HG03460 (cell line): ENCODE data around the gene CENPB.
"Not testable (repeated sequence)": the region's sequence is repeated elsewhere in the genome, so short reads cannot be mapped to it uniquely, and the experiment has no call there.

Experiments
- ATAC-seq: cut with Tn5 transposase; IDR thresholded peaks from one replicate; pipeline ENCODE4 v1.9.1; 2021; ENCODE audit not compliant: unreplicated experiment

The CENPB gene

DNA sequence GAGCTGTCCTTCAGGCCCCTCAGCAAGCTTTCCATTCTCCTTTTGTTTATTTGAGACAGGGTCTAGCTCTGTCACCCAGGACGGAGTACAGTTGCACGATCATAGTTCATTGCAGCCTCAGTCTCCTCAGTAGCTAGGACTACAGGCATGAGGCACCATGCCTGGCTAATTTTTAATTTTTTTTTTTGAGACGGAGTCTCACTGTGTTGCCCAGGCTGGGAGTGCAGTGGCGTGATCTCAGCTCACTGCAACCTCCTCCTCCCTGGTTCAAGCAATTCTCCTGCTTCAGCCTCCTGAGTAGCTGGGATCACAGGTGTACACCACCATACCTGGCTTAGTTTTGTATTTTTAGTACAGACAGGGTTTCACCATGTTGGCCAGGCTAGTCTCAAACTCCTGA lies 2.7 kb upstream of the CENPB start:
- ATAC-seq, result not testable (repeated sequence)

DNA sequence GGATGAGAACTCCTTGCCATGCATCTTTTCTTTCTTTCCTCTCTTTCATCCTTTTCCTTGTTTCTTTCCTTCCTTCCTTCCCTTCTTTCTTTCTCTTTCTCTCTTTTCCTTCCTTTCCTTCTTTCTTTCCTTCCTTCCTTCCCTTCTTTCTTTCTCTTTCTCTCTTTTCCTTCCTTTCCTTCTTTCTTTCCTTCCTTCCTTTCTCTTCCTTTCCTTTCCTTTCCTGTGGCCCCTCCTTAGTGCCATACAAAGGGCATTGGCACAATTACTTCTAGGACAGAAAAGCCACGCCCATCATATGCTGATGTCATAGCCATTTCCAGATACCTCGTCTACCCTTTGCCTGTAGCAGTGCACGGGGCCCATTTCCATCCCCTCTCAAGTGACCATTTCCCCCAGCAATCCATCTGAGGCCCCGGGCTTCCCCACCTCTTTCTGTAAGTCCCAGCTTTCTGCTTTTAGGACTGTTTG lies 2.2 kb upstream of the CENPB start:
- no peak for ATAC-seq

DNA sequence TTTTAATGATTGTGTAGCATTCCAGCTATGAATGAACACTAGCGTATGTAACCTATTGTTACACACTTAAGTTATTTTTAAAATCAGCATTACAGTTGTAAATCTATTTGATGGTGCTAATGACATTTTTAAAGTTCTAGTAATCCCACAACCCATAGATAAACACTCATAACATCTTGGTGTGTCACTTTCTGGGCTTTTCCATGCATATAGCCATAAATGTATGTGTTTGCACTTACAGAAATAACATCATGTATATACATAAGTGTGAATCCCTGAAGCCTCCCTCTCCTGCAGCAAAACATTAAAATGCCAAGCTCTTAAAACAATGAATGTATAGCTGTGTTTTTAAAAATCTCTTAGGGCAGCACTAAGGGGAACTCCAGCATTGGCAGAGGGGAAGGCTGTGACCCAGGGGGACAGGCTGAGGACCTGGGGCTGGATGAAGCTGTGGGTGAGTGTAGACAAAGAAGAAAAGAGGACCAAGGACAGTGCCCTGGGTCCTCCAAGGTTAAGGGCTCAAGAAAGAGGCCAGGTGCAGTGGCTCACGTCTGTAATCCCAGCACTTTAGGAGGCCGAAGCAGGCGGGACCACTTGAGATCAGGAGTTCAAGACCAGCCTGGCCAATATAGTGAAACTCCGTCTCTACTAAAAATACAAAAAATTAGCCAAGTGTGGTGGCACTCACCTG lies 929 bp upstream of the CENPB start:
- ATAC-seq, result no peak

DNA sequence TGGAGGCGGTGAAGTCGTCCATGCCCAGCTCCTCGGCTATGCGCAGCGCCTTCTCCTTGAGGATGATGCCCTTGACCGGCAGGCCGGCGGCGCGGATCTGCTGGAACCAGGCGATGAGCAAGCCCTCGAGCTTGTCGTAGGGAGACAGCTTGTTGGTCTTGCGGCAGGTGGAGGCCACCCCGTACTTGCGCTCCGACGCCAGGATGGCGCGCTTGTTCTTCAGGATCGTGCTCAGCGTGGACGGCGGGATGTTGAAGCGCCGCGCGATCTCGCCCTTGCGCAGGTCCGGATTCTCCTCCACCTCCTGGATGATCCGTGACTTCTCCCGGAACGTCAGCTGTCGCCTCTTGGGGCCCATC lies 435 bp downstream of the CENPB start:
- ATAC-seq, result no peak

DNA sequence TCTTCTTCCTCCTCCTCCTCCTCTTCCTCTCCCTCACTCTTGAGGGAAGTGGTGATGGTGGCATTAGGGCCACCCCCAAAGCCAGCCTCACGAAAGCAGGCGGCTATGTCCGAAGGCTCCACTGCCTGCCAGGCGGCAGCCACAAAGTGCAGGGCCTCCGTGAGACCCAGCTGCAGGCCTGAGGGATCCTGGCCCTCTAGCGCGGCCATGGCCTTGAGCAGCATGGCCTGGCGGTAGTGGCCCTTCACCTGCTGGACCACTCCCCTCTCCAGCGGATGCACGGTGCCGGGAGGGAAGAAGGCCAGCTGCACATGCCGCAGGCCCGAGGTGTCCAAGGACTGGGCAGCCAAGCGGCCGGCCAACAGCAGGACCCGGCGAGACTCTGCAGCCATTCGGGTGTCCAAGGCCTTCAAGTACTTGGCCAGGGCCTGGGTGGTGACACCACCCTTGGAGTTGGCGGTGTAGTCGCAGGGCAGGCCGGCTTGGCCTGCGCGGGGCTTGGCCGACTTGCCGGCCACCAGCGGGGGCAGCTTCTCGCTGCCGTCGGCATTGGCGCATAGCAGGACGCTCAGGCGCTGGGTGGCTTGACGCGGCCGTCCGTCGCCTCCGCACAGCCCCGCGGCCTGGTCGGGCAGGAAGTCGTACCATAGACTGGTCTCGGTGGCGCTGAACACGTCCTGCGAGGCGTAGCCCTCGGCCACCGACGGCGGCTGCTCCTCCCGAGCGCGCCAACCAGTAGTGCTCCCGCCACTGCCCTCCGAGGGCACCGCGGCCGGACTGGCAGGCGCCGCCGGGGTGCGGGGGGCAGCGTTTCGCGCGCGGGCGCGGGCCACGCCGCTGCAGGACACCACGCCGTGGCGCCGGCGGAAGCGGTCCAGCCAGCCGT lies 1.1 kb downstream of the CENPB start:
- no peak for ATAC-seq

DNA sequence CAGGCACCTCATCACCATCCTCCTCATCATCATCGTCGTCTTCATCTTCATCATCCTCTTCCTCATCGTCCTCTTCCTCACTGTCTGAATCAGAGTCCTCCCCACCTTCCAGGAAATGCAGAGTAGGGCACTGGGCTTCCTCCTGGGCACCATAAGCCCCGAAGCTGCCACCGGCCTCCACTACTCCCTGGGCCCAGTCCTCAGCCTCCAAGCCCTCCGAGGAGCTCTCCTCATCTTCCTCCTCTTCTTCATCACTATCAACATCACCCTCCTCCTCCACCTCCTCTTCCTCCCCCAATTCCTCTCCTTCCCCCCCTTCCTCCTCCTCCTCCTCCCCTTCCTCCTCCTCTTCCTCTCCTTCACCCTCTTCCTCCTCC lies 1.7 kb downstream of the CENPB start:
- ATAC-seq, result no peak

DNA sequence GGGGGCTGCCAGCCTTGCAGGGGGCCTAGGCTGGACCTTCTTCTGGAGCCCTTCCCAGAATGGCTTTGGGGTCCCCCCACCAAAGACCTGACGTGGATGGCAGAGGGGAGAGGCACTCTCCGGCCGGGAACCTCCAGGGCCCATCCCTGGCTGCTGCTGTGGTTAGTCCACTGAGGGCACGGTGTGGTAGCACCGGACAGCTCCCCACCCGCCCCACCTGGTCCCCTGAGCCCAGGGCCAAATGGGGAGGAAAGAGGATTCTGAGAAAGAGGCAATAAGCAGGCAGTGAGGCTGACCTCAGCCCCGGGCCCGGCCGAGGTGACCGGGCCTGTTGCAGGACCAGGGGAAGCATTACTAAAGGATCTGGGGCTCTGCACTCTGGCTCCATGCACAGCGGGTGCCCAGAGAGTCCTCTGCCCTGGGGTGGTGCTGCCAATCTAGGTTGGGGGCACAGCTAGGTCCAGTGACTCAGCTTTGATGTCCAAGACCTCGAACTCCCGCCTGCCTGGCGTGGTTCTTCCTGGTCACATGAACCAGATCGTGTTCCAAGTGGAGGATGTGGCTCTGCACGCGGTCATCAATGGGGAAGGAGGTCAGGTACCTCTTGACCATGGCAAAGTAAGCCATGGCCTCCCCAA lies 2.2 kb downstream of the CENPB start:
- ATAC-seq, result no peak

DNA sequence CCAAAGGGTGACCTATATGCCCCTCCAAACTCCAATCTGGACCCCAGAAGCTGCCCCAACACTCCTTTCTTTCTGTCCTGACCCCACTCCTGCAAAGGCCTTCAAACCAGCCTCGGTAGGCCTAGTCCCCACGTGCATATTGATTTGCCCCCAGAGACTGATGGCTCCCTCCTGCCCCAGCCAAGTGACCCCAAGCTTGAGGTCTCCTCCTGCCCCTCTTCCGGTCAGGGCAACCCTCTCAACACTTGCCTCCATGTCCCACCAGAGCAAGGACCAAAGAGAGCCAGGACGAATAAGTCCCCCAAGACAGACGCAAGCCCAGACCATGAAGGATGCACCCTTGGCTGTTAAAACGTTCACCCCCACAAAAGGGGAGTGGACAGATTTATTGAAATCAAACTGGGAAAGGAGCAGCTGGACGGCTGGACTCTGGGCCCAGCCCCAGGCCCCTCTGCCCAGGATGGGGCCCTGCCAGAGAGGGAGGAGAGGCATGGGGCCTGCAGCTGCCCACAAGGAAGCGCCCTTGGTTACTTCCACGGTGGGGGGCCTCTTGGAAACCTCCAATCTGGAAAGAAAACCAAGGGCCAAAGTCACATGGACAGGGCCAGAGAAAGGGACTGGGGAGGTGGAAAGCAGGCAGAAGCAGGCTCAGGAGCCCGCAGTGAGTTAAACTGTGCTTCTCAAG lies 2.9 kb downstream of the CENPB start:
- no peak for ATAC-seq

DNA sequence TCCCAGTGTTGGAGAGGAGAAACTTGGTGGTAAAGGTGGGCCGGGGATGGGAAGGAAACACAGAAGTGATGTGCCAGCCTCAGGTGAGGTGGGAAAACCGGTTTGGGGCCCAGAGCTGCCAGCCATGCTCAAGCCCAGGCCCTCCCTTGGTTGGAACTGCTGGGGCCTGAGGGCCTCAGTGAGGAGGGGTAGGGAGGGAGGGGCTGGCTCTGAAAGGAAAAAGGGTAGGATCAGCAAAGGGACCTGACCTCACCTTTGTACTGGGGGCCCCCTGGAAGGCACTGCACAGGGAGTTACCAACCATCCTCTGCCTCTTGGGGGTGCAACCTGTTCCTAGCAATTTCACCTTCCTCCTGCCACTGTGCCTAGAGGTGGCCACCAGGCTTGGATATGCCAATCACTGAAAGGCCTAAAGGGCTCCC lies 3.5 kb downstream of the CENPB start:
- no peak for ATAC-seq

DNA sequence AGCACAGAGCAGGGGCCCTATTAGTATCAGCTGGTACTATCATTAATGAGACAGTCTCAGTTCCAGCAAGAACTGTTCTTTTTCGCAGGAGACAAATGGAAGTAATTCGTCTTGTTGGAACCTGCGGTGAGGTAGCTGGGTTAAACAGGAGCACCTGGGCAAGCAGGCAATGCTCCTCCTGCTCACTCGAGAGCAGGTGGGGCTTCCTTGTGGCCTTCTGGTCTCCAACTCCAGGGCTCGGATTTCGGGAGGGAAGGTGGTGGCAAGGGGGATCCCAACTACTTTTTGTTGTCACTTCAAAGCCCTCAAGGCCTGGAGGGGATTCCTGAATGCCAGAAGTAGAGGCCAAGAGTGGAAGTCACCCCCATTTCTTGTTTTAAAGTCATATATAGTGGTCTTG lies 3.9 kb downstream of the CENPB start:
- ATAC-seq, result no peak

DNA sequence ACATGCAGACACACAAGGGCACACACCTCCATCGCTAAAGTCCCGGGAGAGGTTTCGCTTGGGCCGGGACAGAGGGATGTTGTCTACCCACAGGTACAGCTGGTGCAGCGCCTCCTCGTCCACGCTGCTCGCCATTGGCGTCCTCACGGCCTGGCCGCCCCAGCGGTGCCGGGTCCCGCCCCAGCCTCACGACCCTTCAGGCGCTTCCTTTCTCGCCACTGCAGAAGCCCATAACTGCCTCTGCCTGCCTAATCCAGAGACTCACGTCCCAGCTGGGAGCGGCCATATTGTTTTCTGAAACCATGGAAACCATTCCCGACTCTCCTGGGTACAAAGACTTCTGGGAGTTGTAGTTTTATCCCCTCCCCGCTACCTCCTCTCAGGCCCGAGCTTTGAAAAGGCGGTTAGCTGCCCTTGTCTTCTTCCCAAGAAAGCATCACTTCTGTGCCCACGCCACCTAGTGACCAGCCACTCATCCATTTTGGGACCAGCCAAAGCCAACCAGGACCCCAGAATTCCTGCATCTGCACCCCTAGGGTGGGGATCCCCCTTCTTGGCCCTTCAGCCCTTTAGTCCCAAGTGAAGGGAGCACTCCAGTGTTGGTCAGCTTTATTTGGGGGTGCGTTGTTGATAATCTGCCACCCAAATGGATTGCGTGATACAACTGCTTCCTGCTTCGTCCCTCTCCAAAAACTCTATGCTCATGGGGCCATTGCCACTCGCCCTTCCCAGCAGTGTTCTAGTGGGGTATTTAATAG lies 5.2 kb downstream of the CENPB start, which contains the start of gene SPEF1:
TSS of gene SPEF1 (minus strand) at position 296 of the 758 bp plus-strand sequence. CDS start at position 135, 161 bp downstream.
- peak; percentile 65 for ATAC-seq

DNA sequence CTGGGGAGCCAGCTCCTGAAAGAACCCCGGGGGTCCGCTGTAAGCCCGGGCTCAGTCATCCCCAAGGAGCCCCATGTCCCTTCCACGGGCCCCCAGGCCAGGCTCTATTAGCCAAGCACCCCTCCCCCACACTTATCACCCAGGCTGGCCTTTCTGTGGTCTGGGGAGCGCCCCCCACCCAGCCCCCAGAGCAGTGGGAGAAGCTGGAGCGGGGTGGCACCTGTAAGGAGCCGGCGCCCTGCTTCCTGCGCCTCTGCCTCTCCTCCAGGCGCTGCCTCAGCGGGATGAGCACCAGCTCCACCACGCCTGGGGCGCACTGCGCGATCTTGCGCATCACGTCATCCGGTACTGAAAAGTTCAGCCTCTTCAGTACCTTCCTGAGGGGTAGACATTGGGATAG lies 7.6 kb downstream of the CENPB start:
- ATAC-seq, result no peak

DNA sequence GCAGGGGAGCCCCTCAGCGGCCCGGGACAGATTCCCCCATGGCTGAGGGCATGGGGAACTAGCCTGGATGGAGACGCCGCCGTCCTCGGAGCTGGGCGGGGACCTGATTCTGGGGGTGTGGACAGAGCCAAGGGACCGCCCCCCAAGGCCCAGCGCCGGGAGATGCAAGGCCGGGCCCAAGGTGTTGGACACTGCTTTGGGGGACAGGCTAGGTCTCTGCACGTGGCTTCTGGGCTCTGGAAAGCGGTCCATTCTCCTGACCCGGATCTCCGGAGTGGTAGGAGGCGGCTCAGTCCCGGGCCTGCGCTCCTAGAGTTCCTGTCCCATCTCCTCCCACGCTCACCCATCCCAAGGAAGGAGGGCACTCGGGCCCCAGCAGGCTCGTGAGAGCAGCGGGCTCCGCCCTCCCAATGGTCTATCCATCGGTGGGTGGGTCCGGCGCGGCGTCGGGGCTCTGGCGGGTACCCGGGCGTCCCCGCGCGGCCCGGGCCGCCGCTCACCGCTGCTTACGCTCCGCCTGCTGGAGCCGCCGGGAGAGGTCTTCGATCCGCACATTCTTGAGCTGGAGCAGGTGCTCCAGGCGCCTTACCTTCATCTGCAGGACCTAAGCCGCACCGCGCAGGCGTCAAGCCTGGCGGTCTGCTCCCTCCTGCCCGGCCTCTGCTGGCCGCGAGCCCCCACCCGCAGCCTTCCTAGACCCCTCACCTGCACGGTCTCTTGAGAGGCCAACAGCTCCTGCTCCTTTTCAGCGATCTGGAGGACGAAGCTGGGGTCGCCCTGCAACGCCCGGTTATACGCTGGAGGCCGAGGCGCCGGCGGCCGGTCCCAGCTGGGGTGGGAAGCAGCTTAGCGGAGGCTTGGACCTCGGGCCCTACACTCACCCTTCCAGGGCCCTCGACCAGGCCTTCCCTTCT lies 8.6 kb downstream of the CENPB start:
- ATAC-seq, result no peak

DNA sequence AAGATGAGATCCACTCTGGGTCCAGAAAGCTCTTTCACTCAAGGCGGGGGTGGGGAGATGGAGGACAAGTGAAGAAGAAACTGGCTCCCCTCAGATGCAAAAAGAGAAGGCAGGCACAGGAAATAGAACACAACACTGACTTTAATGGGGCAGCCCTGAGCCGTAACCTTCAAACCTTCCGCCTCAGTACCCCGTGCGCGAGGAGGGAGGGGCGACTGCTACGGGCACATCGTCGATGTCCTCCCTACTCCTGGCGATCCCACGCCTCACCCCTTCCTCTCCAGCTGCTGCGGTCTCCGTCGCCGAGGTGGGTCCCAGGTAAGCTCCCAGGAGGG lies 9.2 kb downstream of the CENPB start:
- no peak for ATAC-seq

DNA sequence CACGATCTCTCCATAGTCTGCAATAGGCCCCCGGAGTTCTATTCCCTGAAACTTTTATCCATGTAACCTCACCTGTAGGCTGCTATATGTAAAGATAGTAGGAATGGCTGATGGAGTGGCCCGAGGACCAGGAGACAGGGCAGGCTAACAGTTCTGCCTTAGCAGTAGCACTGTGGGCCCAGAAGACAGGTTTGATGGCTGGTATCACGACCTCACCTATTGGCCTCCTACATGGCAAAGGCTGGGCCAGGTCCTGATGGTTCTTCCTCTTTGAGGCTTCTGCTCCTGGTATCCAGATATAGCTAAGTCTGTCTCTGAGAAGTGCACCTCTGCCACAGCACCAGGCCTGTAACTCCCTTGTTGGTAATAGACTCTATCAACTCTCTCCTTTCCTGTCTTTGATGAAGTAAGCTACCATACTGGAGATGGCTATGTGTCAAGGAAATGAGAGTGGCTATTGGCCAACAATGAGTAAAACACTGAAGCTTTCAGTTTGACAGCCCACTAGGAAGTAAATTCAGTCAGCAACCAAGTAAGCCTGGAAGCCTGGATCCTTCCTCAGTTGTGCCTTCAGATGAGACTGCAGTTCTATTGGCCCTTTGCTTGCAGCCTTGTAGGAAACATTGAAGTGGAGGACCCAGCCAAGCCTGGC lies 11.0 kb downstream of the CENPB start:
- no peak for ATAC-seq

DNA sequence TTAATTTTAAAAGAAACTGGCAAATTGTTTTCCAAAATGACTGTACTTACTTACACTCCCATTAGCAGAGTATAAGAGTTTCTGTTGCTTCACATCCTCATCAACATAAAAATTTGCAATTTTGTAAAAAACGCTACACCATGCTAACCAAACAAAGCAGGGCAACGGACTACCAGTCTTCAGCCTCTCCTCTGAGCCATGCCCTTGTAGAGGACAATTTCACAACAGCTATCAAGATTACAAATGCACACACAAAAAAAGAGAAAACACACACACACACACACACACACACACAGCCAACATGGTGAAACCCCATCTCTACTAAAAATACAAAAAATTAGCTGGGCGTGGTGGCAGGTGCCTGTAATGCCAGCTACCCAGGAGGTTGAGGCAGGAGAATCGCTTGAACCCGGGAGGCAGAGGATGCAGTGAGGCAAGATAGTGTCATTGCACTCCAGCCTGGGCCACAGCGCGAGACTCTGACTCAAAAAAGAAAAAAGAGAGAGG lies 14.9 kb downstream of the CENPB start:
- ATAC-seq, result no peak

DNA sequence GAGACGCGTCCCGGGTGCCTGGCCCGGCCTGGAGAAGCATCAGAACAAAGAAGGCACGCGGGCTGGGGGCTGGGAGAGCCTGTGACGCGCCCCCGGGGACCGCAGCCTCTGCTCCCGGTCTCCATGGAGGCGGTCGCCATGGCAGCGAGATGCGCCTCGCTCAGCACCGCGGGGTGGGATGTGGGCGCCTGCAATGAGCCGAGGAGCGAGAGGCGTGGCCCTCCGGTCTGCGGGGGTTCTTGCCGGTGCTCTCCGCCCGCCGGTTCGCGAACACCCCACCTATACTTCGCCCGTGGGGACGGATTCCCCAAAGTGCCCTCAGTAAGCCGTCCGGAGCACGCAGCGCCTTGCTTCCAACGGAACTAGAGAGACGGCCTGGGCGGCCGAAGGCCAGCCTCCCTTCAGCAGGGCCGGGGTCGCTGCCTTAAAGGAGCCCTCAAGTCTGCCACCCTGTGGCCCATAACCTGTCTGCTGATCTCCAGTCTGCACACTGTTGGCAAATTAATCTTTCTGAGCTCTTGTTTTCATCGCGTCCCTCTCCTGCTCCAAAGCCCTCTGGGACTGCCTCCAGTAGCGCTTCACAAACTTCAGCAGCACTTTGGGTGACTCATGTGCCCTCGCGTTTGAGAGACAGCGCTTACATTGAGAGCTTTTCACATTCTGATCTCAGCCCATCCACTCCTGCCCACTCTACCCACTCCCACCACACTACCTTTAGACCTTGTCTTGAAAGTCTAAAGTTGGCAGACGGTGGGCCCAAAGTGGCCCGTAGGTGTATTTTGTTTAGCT lies 18.0 kb downstream of the CENPB start:
- ATAC-seq, result peak; percentile 35
